Thymus (tissue), 11 donors: ENCODE results near the gene SFMBT2. TPM values are rescaled to one million over a fixed set of nuclear protein-coding genes. Genes with fewer than 3 reads are reported as not detected.

Experiments used
- DNase-seq, 9 donors: peaks; one replicate each; pipeline ENCODE4 v3.0.0-alpha.2; 2013; ENCODE audit warnings: low spot score in 9 of 9, low read depth in 6 of 9, missing footprints in 1 of 9
- H3K27ac ChIP-seq, 2 donors: one replicate each; pipeline ENCODE4 v1.5.1; 2013; ENCODE audit warnings: control low read depth in 1 of 2, low read depth in 1 of 2, low read length in 1 of 2, mild to moderate bottlenecking in 1 of 2, moderate library complexity in 1 of 2
- H3K27me3 ChIP-seq, 2 donors: one replicate each; pipeline ENCODE4 v1.5.1; 2013; ENCODE audit warnings: low read length in 1 of 2; ENCODE audit not compliant: control insufficient read depth in 2 of 2, insufficient read depth in 1 of 2
- H3K36me3 ChIP-seq, 2 donors: one replicate each; pipeline ENCODE4 v1.5.1; 2013; ENCODE audit warnings: low read length in 1 of 2, mild to moderate bottlenecking in 1 of 2, moderate library complexity in 1 of 2; ENCODE audit not compliant: control insufficient read depth in 2 of 2, insufficient read depth in 2 of 2
- H3K4me1 ChIP-seq, 2 donors: one replicate each; pipeline ENCODE4 v1.5.1; 2013; ENCODE audit warnings: low read length in 2 of 2; ENCODE audit not compliant: control insufficient read depth in 2 of 2, insufficient read depth in 2 of 2
- H3K4me3 ChIP-seq, 2 donors: one replicate each; pipeline ENCODE4 v1.5.1; 2013; ENCODE audit warnings: low read length in 2 of 2, control low read depth in 1 of 2, mild to moderate bottlenecking in 1 of 2
- H3K9me3 ChIP-seq, 2 donors: one replicate each; pipeline ENCODE4 v1.5.1; 2013; ENCODE audit warnings: low read length in 1 of 2, mild to moderate bottlenecking in 1 of 2; ENCODE audit not compliant: control insufficient read depth in 2 of 2, insufficient read depth in 1 of 2
- WGBS: extraction: QIAGEN DNeasy Blood & Tissue Kit; methylation state at CpG from one replicate; pipeline ENCODE4 v1.1.7; 2013; 5-methylcytosine and 5-hydroxymethylcytosine counted together
- polyA plus RNA-seq: library from polyadenylated mRNA; stranded (reverse); fragments of 200-250 nt; gene quantifications from one replicate; pipeline ENCODE4 v1.2.3, GENCODE V29; 2013
- total RNA-seq: library from RNA; stranded (reverse); fragments of 120-200 nt; gene quantifications from one replicate; pipeline ENCODE4 v1.2.4, GENCODE V29; 2013
- donor health status: healthy.

SFMBT2 gene
- total and polyA plus RNA-seq, 2 donors: 8.8 to 9.7 TPM

- 94% methylated on average over 6 of the region's 6 CpGs for WGBS
- Histone ChIP-seq H3K9me3 (no peaks in the 10 kb centered on the region), H3K36me3 (no peaks in the 10 kb centered on the region), H3K4me3 (no peak overlapping the region), H3K27me3 (no peaks in the 10 kb centered on the region), H3K27ac (no peak overlapping the region), H3K4me1 (no peaks in the 10 kb centered on the region)
- no peak for DNase-seq
These were observed 125.1 kb downstream of the SFMBT2 start for GRCh38 chr10:7285522-7286322.

- 97% methylated on average over 2 of the region's 2 CpGs for WGBS
These were observed 127.6 kb downstream of the SFMBT2 start for GRCh38 chr10:7283246-7283645.

DNA sequence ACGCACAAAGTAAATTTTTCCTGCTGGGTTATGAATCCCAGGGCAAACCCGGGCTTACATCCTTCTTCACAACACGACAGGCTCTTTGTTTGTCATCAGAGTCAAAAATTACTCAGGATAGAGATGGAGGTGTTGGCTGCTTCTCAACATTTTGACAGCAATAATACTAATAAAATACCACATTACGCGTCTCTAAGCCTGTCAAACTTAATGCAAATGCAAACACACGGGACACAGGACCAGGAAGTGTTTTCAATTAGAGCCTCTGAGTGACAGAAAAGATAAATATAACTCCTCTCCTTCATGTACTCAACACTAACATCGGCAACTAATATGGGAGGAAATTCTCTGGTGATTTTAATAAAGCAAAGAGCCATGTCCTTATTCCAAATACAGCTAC is 128.4 kb downstream of the SFMBT2 start:
- no peak for DNase-seq
- Histone ChIP-seq H3K27ac (no peak overlapping the region), H3K27me3 (no peaks in the 10 kb centered on the region), H3K36me3 (no peaks in the 10 kb centered on the region), H3K4me3 (no peak overlapping the region), H3K4me1 (no peaks in the 10 kb centered on the region), H3K9me3 (no peaks in the 10 kb centered on the region)
- WGBS: 92% methylated on average over 7 of the region's 7 CpGs

More at GRCh38 chr10:7283246-7283645, 127.6 kb downstream of the SFMBT2 start:
- Histone ChIP-seq H3K4me1 (no peaks in the 10 kb centered on the region), H3K27me3 (no peaks in the 10 kb centered on the region), H3K9me3 (no peaks in the 10 kb centered on the region), H3K4me3 (no peak overlapping the region), H3K27ac (no peak overlapping the region), H3K36me3 (no peaks in the 10 kb centered on the region)
- DNase-seq: no peak

DNA sequence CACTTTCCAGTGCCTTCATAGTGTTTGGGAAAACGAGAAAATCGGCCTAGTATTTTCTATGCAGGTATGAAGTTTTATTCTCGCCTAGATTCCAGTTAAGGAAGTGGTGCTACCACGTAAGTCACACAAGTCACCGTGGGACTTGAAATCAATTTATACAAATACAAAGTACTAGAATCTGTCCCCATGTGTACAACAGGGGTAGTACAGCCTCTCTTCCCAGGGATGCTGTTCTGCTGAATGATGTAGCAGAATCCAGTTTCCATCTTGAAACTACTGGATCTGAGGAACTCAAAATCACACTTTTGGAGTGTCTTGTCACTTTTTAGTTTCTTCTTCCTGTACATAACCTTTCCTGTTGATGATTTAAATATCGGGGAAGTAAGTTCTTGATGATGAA is 129.4 kb downstream of the SFMBT2 start:
- Histone ChIP-seq H3K27ac (no peak overlapping the region), H3K4me3 (no peak overlapping the region), H3K27me3 (no peaks in the 10 kb centered on the region), H3K9me3 (no peaks in the 10 kb centered on the region), H3K4me1 (no peaks in the 10 kb centered on the region), H3K36me3 (no peaks in the 10 kb centered on the region)
- WGBS: 97% methylated on average over 6 of the region's 6 CpGs
- DNase-seq: no peak

GRCh38 chr10:7279303-7279702 is 131.5 kb downstream of the SFMBT2 start:
- DNase-seq: no peak
- 98% methylated on average over 5 of the region's 5 CpGs for WGBS
- Histone ChIP-seq H3K4me3 (no peak overlapping the region), H3K36me3 (no peaks in the 10 kb centered on the region), H3K4me1 (no peaks in the 10 kb centered on the region), H3K27ac (no peak overlapping the region), H3K27me3 (no peaks in the 10 kb centered on the region), H3K9me3 (no peaks in the 10 kb centered on the region)

DNA sequence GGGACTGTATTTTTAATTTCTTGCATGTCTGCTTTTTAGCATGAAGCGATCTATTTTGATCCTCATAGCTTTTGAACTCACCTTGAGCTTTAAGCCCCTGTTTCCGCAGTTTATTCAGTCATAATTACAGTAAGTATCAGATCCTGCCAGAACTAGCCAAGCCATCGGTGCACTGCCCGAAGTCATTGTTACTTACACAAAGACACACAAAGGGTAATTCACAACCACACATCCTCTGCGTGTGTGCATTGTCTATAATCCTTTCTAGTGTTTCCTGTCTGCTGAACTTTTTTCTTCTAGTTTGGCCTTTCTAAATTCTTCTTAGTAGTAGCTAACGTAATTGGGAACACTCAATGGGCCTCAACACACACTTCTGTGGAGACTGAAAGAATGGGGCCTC is 133.0 kb downstream of the SFMBT2 start:
- no peak for DNase-seq
- H3K36me3 ChIP-seq: peaks cover 0 to 3% of the 10 kb centered on the region in 2 donors

GRCh38 chr10:7277432-7277831 is 133.4 kb downstream of the SFMBT2 start:
- peaks cover 0 to 3% of the 10 kb centered on the region in 2 donors for H3K36me3 ChIP-seq
- no peaks in the 10 kb centered on the region for H3K27me3 ChIP-seq
- no peaks in the 10 kb centered on the region for H3K4me1 ChIP-seq
- no peak for DNase-seq
- no peaks in the 10 kb centered on the region for H3K9me3 ChIP-seq
- no peak overlapping the region for H3K4me3 ChIP-seq
- H3K27ac ChIP-seq: no peak overlapping the region
- 86% methylated on average over 2 of the region's 2 CpGs for WGBS

More for the DNA sequence above, 133.0 kb downstream of the SFMBT2 start:
- no peaks in the 10 kb centered on the region for H3K4me1 ChIP-seq
- 94% methylated on average over 6 of the region's 6 CpGs for WGBS
- no peaks in the 10 kb centered on the region for H3K9me3 ChIP-seq
- no peaks in the 10 kb centered on the region for H3K27me3 ChIP-seq
- H3K27ac ChIP-seq: no peak overlapping the region
- no peak overlapping the region for H3K4me3 ChIP-seq

DNA sequence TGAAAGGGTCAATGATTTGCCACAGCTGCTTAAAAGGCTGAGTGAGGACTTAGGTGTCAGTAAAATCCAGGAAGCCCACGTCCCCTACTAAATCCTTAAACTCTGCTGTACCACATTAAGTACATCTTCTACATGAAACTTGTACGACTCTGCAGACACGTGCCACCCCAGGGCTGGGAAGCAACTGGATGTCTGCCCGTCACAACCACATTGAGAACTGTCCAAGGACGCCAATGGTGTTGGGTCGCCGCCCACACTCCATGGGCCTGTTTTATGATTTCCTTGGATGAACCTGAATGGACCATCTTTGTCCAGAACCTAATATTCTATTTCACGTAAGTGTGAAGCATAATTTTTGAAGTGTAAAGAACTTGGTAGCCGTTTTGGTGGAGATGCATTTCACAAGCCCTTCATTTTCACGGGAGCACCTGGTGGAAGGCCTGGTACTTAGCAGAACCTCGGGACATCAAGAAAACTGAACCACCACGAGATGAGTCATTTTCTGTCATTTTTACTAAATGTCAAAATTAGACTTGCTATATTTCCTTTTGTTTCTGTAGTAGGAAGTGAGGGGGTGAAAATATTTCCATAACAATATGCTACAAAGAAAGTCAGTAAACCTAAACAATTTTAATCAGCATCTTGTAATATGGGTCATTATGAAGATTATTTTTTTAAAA is 134.9 kb downstream of the SFMBT2 start:
- 92% methylated on average over 12 of the region's 12 CpGs for WGBS
- no peaks in the 10 kb centered on the region for H3K9me3 ChIP-seq
- H3K27me3 ChIP-seq: no peaks in the 10 kb centered on the region
- no peak overlapping the region for H3K27ac ChIP-seq
- H3K36me3 ChIP-seq: peaks cover 0 to 3% of the 10 kb centered on the region in 2 donors
- no peak overlapping the region for H3K4me3 ChIP-seq
- no peak for DNase-seq
- no peaks in the 10 kb centered on the region for H3K4me1 ChIP-seq

DNA sequence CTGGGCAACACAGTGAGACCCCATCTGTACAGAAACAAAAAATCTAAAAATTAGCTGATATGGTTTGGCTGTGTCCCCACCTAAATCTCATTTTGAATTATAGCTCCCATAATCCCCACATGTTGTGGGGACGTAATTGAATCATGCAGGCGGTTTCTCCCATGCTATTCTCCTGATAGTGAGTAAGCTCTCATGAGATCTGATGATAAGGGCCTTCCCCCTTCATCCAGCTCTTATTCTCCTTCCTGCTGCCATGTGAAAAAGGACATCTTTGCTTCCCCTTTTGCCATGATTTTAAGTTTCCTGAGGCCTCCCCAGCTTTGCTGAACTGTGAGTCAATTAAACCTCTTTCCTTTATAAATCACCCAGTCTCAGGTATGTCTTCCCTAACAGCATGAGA is 136.5 kb downstream of the SFMBT2 start:
- WGBS: 98% methylated on average over 2 of the region's 2 CpGs
- Histone ChIP-seq H3K27me3 (no peaks in the 10 kb centered on the region), H3K4me1 (peaks cover 2 to 9% of the 10 kb centered on the region in 2 donors), H3K27ac (no peak overlapping the region), H3K36me3 (peaks cover 0 to 3% of the 10 kb centered on the region in 2 donors), H3K4me3 (no peak overlapping the region), H3K9me3 (no peaks in the 10 kb centered on the region)
- no peak for DNase-seq
